HepG2 (cell line): Measurements from ENCODE around the gene SYNDIG1. TPM values are rescaled to one million over a fixed set of nuclear protein-coding genes. Genes with fewer than 3 reads are reported as not detected.

Experiments
- ATAC-seq: fragments of 200-7000 bp; cut with Tn5 transposase; 3 replicates; pipeline ENCODE4 v1.9.1; 2020; ENCODE audit warnings: mild to moderate bottlenecking, moderate library complexity
- BruUV-seq: library from RNA; stranded (reverse); fragments of 400-500 nt; replicated peaks from 2 replicates; lab custom pipeline; 2021; lab: Mats Ljungman, UMichigan
- CTCF ChIA-PET: fragments of 300-600 bp; formaldehyde crosslinking; extraction: SDS; loops from one replicate; lab custom pipeline; 2021; ENCODE audit warnings: low total read pairs, inconsistent platforms, low intra/inter-chr PET ratio; lab: Yijun Ruan, JAX
- POLR2A ChIA-PET: fragments of 350-600 bp; sonication (Branson Sonifier 250); formaldehyde crosslinking; loops from one replicate; lab custom pipeline; 2020; ENCODE audit warnings: antibody characterized with exemption, inconsistent platforms; lab: Yijun Ruan, JAX
- DNase-seq: peaks from one replicate; pipeline ENCODE4 v3.0.0-alpha.2; 2015; ENCODE audit warnings: low spot score
- FAIRE-seq: peaks from 3 replicates; lab custom pipeline; 2011; peaks lifted over from hg19 to GRCh38; lab: Jason Lieb, UNC
- H2AFZ ChIP-seq: one replicate; pipeline ENCODE4 v1.6.1; 2011; ENCODE audit warnings: low read length, inconsistent platforms
- H3K27ac ChIP-seq: fragments of 300-600 bp; 3 replicates; pipeline ENCODE4 v1.8.0; 2011; ENCODE audit warnings: mixed run types, mild to moderate bottlenecking, mixed read lengths, low read length, inconsistent platforms; ENCODE audit not compliant: insufficient read depth; ENCODE audit errors: extremely low read length
- H3K27me3 ChIP-seq, 2 experiments: fragments of 200-600 bp in 1 of 2; 2 replicates in 1 of 2; 3 replicates in 1 of 2; pipeline versions ENCODE4 v1.6.0 to v1.8.0; 2011; ENCODE audit warnings: low read length in 2 of 2, mild to moderate bottlenecking in 2 of 2, moderate library complexity in 2 of 2, inconsistent platforms in 1 of 2; ENCODE audit not compliant: insufficient read depth in 2 of 2, control insufficient read depth in 1 of 2
- H3K36me3 ChIP-seq, 2 experiments: fragments of 200-600 bp in 1 of 2; replicated peaks in 1 of 2; 2 replicates in 1 of 2; 3 replicates in 1 of 2; pipeline versions ENCODE4 v1.5.1 to v1.8.0; 2011; ENCODE audit warnings: low read length in 2 of 2, inconsistent platforms in 1 of 2; ENCODE audit not compliant: insufficient read depth in 2 of 2, control insufficient read depth in 1 of 2
- H3K4me1 ChIP-seq: 2 replicates; pipeline ENCODE4 v1.5.1; 2012; ENCODE audit warnings: low read length, inconsistent platforms; ENCODE audit not compliant: insufficient read depth
- H3K4me2 ChIP-seq: 2 replicates; pipeline ENCODE4 v1.6.0; 2011; ENCODE audit warnings: low read depth, low read length, inconsistent platforms
- H3K4me3 ChIP-seq, 3 experiments: fragments of 200-600 bp in 1 of 3; sonication (generic), shearing (Covaris generic) in 1 of 3; replicated peaks in 1 of 3; 2 replicates each; pipeline ENCODE4 v1.5.1; 2011 to 2016; ENCODE audit warnings: low read length in 3 of 3, inconsistent platforms in 2 of 3, low read depth in 2 of 3, mild to moderate bottlenecking in 2 of 3, control low read depth in 1 of 3, mixed read lengths in 1 of 3; ENCODE audit not compliant: insufficient read depth in 1 of 3
- H3K79me2 ChIP-seq: one replicate; pipeline ENCODE4 v1.6.1; 2011; ENCODE audit warnings: low read length, inconsistent platforms; ENCODE audit not compliant: insufficient read depth
- H3K9ac ChIP-seq: 2 replicates; pipeline ENCODE4 v1.6.0; 2011; ENCODE audit warnings: mild to moderate bottlenecking, low read depth, low read length, inconsistent platforms; ENCODE audit not compliant: insufficient read depth
- H3K9me3 ChIP-seq: 2 replicates; pipeline ENCODE4 v1.5.1; 2012; ENCODE audit warnings: mild to moderate bottlenecking, low read length
- H4K20me1 ChIP-seq: 2 replicates; pipeline ENCODE4 v1.6.0; 2011; ENCODE audit warnings: inconsistent platforms, mild to moderate bottlenecking, low read length, moderate library complexity; ENCODE audit not compliant: insufficient read depth
- ATF1 ChIP-seq: IDR thresholded peaks from 2 replicates; pipeline ENCODE4 v1.6.1; 2016; ENCODE audit warnings: mild to moderate bottlenecking, control low read depth
- DMAP1 ChIP-seq: IDR thresholded peaks from 2 replicates; pipeline ENCODE4 v1.6.1; 2016
- ELF4 ChIP-seq: sonication (generic); formaldehyde crosslinking; IDR thresholded peaks from 2 replicates; pipeline ENCODE4 v1.5.0; 2020; ENCODE audit warnings: missing genetic modification reagents, mild to moderate bottlenecking, moderate library complexity, borderline replicate concordance
- KDM3A ChIP-seq: IDR thresholded peaks from 2 replicates; pipeline ENCODE4 v1.6.1; 2018; ENCODE audit warnings: low read depth, missing compliant biosample characterization
- SRSF9 ChIP-seq: fragments of 200-400 bp; formaldehyde crosslinking; IDR thresholded peaks from 2 replicates; pipeline ENCODE4 v1.6.1; 2018; ENCODE audit warnings: borderline replicate concordance, mild to moderate bottlenecking, low read depth, low read length; ENCODE audit not compliant: insufficient read depth, poor library complexity, severe bottlenecking
- ZBTB44 ChIP-seq: sonication (generic); formaldehyde crosslinking; IDR thresholded peaks from 2 replicates; pipeline ENCODE4 v1.4.0; 2020; ENCODE audit warnings: missing genetic modification reagents
- WGBS: methylation state at CpG from one replicate; pipeline ENCODE4 v1.1.6; 2017; ENCODE audit warnings: low lambda C conversion rate; 5-methylcytosine and 5-hydroxymethylcytosine counted together
- in situ Hi-C: cut with HindIII; loops from 2 replicates; pipeline ENCODE4 v1.10.0; 2017; ENCODE audit warnings: low pct_unique_long_range_greater_than_20kb; ENCODE audit not compliant: extremely low pct_ligation_motif_present
- intact Hi-C: fragments of 100-400 bp; cut with micrococcal nuclease; formaldehyde crosslinking; loops from one replicate; pipeline ENCODE4 v1.10.0; 2022; ENCODE audit not compliant: unreplicated experiment
- polyA plus RNA-seq, 8 experiments: library from polyadenylated mRNA; depleted of rRNA in 3 of 8; stranded (reverse) in 7 of 8; unstranded in 1 of 8; fragments of >200 nt; fragmentation: Illumina TruSeq in 4 of 8; extraction: Trizol in 4 of 8; gene quantifications; 2 replicates each; pipeline versions ENCODE4 v1.2.1 to v1.2.3, GENCODE V29; 2011 to 2016; ENCODE audit warnings: low read depth in 4 of 8, missing spikeins in 1 of 8, mixed read lengths in 1 of 8; ENCODE audit not compliant: insufficient read depth in 1 of 8
- total RNA-seq, 5 experiments: library from RNA; depleted of rRNA; stranded (reverse); fragments of >200 nt; fragmentation: Illumina TruSeq; extraction: Trizol; gene quantifications; 2 replicates each; pipeline ENCODE4 v1.2.3, GENCODE V29; 2016; ENCODE audit warnings: low read depth in 1 of 5
- TF ChIP-seq, protein P1 (sequence below): sonication (generic); formaldehyde crosslinking; conservative IDR thresholded peaks from 2 replicates; pipeline ENCODE4 v1.4.0; 2020; ENCODE audit warnings: missing genetic modification reagents

Gene SYNDIG1
- total and polyA plus RNA-seq, 2 of the 13 experiments (the other 11 are each of a cell fraction or from before 2014, with no cell fraction given): not detected

DNA sequence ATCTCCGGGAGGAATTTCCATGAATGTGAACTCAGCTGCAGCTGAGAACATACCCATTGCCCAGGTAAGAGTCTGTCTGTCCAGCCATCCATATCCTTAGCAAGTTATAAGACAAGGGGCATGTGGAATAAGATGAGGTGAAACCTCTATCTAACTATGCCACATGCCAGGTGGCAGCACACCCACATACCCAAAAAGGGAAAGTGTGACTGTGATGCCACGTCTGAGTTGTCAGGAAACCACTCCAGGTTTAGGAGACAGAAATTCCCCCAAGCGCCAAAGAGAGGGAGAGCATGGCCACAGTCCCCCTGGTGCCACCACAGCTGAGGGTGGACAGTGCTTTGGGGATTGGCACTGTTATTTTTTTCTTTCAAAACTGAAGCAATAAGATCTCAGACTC lies 36.7 kb downstream of the SYNDIG1 start:
- ATAC-seq: no peak
- TF ChIP-seq KDM3A (CRISPR knock-in tag) (no peak), ATF1 (CRISPR knock-in tag) (no peak), SRSF9 (no peak), DMAP1 (no peak), ELF4 (CRISPR knock-in tag) (no peak), ZBTB44 (no peak)
- TF ChIP-seq, protein P1, sequence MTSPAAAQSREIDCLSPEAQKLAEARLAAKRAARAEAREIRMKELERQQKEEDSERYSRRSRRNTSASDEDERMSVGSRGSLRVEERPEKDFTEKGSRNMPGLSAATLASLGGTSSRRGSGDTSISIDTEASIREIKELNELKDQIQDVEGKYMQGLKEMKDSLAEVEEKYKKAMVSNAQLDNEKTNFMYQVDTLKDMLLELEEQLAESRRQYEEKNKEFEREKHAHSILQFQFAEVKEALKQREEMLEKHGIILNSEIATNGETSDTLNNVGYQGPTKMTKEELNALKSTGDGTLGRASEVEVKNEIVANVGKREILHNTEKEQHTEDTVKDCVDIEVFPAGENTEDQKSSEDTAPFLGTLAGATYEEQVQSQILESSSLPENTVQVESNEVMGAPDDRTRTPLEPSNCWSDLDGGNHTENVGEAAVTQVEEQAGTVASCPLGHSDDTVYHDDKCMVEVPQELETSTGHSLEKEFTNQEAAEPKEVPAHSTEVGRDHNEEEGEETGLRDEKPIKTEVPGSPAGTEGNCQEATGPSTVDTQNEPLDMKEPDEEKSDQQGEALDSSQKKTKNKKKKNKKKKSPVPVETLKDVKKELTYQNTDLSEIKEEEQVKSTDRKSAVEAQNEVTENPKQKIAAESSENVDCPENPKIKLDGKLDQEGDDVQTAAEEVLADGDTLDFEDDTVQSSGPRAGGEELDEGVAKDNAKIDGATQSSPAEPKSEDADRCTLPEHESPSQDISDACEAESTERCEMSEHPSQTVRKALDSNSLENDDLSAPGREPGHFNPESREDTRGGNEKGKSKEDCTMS (CRISPR knock-in tag): no peak
- H3K9ac ChIP-seq: no peak overlapping the region
- no peaks in the 10 kb centered on the region for H3K79me2 ChIP-seq
- H3K27me3 ChIP-seq: peaks cover 6 to 36% of the 10 kb centered on the region in 2 experiments; a peak in 4 of 5 replicates
- 7% methylated on average over 3 of the region's 3 CpGs for WGBS
- no peak overlapping the region for H3K4me3 ChIP-seq
- no peak overlapping the region for H3K27ac ChIP-seq
- no peaks in the 10 kb centered on the region for H3K36me3 ChIP-seq
- H3K4me1 ChIP-seq: no peaks in the 10 kb centered on the region
- no TSS peak for BruUV-seq
- no peak for DNase-seq
- H2AFZ ChIP-seq: no peak overlapping the region
- H4K20me1 ChIP-seq: no peaks in the 10 kb centered on the region
- intact Hi-C loops (no loop called here), in situ Hi-C loops (no loop called here)
- no peak overlapping the region for H3K4me2 ChIP-seq
- H3K9me3 ChIP-seq: no peaks in the 10 kb centered on the region
- CTCF ChIA-PET: no interaction called here
- no peak for FAIRE-seq
- POLR2A ChIA-PET: no interaction called here
